ENCODE results near the gene C16orf96. TPM values are rescaled to one million over a fixed set of nuclear protein-coding genes. Genes with fewer than 3 reads are reported as not detected.
A peak's percentile ranks its signal among the peaks of the same experiment; 100 is the strongest.

The C16orf96 gene
- total and polyA plus RNA-seq, 2 of the 8 experiments (the other 6 are each of a cell fraction or from before 2014, with no cell fraction given) = 1.0 to 1.3 TPM

DNA sequence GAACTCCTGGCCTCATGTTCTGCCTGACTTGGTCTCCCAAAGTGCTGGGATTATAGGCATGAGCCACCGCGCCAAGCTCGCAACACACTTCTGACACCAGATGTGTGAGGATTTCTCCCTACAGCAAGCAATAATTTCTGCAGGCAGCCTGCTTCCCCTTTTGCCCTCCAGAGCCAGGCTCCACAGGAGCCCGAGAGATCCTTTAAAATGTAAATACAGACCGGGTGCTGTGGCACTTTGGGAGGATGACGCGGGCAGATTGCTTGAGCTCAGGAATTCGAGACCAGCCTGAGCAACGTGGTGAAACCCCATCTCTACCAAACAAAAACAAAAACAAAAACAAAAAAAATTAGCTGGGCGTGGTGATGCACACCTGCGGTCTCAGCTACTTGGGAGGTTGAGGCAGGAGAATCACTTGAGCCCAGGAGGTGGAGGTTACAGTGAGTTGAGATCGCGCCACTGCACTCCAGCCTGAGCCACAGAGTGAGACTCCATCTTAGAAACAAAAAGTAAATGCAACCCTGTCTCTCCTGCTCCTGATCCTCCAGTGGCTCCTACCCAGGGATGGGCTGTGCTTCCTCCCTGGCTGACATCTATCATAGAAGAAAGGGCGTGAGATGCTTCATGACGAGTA lies 14.7 kb downstream of the C16orf96 start:
- no peak overlapping the region for H3K14ac ChIP-seq (ENCODE audit: insufficient read length)
- H3K79me1 ChIP-seq (ENCODE audit: low read depth, low read length) = no peaks in the 10 kb centered on the region
- H2BK12ac ChIP-seq (ENCODE audit: low read depth, low read length) = peak overlapping the region; percentile 100
- H2AFZ ChIP-seq (ENCODE audit: low read length) = no peak overlapping the region
- peak overlapping the region; percentile 95 for H2BK5ac ChIP-seq (ENCODE audit: low read depth, low read length)
- CTCF ChIA-PET (ENCODE audit: partially characterized antibody) = interaction anchor here (0.6 to 8.9 kb wide), 10 partner anchors 9 to 79 kb away, joined by 3 to 143 read pairs (median 4); partner anchors contain the start of gene C16orf96
- peak overlapping the region; percentile 84; the same call in 1 of the 2 replicates for H2AK5ac ChIP-seq (ENCODE audit: low read depth, low read length)
- no peak overlapping the region for H3K4ac ChIP-seq (replicated peaks; ENCODE audit: insufficient read length, low read depth, low read length)
- H3K9ac ChIP-seq (replicated peaks in 1 of 4; ENCODE audit: extremely low read depth in 1 of 4, low read depth in 3 of 4, low read length in 3 of 4) = peak overlapping the region in 2 of 4 experiments; percentile 49 to 57; a peak in 4 of 7 replicates
- no peak overlapping the region for H3K56ac ChIP-seq (replicated peaks; ENCODE audit: insufficient read length, low read depth, low read length)
- H3K18ac ChIP-seq (ENCODE audit: extremely low read depth, low read length) = peak overlapping the region; percentile 93
- H3K36me3 ChIP-seq (ENCODE audit: control insufficient read depth in 2 of 4, insufficient read depth in 4 of 4, low read length in 3 of 4) = no peaks in the 10 kb centered on the region
- H3K23ac ChIP-seq (ENCODE audit: insufficient read length) = no peak overlapping the region
- peak overlapping the region; percentile 88; the same call in 1 of the 2 replicates for H4K8ac ChIP-seq (ENCODE audit: extremely low read depth, insufficient read depth, low read length)
- H4K5ac ChIP-seq (ENCODE audit: insufficient read length, low read depth, low read length) = peak overlapping the region; percentile 18
- no peaks in the 10 kb centered on the region for H3K79me2 ChIP-seq (ENCODE audit: control insufficient read depth in 1 of 2, insufficient read depth in 2 of 2, low read length in 2 of 2)
- H4K91ac ChIP-seq (replicated peaks; ENCODE audit: insufficient read length, low read length) = peak overlapping the region; percentile 75
- POLR2A ChIA-PET (ENCODE audit: partially characterized antibody) = interaction anchor here (0.8 to 2.1 kb wide), 14 partner anchors 10 to 53 kb away, joined by 3 to 9 read pairs (median 4); partner anchors contain the start of genes C16orf96, CDIP1 and UBALD1
- peak overlapping the region; percentile 39 to 56 for H3K4me2 ChIP-seq (ENCODE audit: insufficient read depth in 1 of 2, low read depth in 2 of 2, low read length in 2 of 2)
- peak overlapping the region; percentile 30 for H2BK120ac ChIP-seq (replicated peaks; ENCODE audit: low read depth, low read length)
- no peaks in the 10 kb centered on the region for H4K20me1 ChIP-seq (replicated peaks in 1 of 2; ENCODE audit: control insufficient read depth in 1 of 2, insufficient read depth in 2 of 2, low read length in 2 of 2)
- H2BK15ac ChIP-seq (ENCODE audit: low read length) = 0 out of 2 replicates have a peak overlapping the region, but pooled peaks have one; percentile 12
- DNase-seq (ENCODE audit: low read depth in 1 of 2, low spot score in 2 of 2) (peak; percentile 71 to 80), FAIRE-seq (peak; percentile 97)
- H3K4me1 ChIP-seq (replicated peaks in 1 of 4; ENCODE audit: control insufficient read depth in 3 of 4, insufficient read depth in 4 of 4, low read length in 3 of 4) = peaks cover 9 to 19% (median 11%) of the 10 kb centered on the region in 4 experiments
- H3K27me3 ChIP-seq (replicated peaks in 1 of 4; ENCODE audit: control insufficient read depth in 3 of 4, extremely low read depth in 1 of 4, insufficient read depth in 3 of 4, low read length in 3 of 4) = no peaks in the 10 kb centered on the region; a peak in 1 of 7 replicates
- 21% methylated on average over 15 of the region's 15 CpGs; no CpG with 5 or more reads in 1 of the 2 experiments for WGBS, 2 experiments (ENCODE audit: extremely low coverage in 1 of 2, insufficient coverage in 1 of 2, insufficient read length in 1 of 2, insufficient replicate concordance in 2 of 2, low coverage in 1 of 2, low lambda C conversion rate in 2 of 2, missing lambda C conversion rate in 1 of 2)
- no peaks in the 10 kb centered on the region for H3K23me2 ChIP-seq (ENCODE audit: low read depth, low read length)
- H3K27ac ChIP-seq (ENCODE audit: low read depth, low read length) = peak overlapping the region; percentile 76
- H3K4me3 ChIP-seq (ENCODE audit: extremely low read depth in 1 of 4, insufficient read depth in 2 of 4, low read depth in 3 of 4, low read length in 4 of 4) = peak overlapping the region in 1 of 4 experiments; percentile 41; a peak in 1 of 8 replicates
- H3K9me3 ChIP-seq (ENCODE audit: insufficient read depth in 2 of 2, low read depth in 1 of 2, low read length in 1 of 2) = no peaks in the 10 kb centered on the region
- peak overlapping the region; percentile 99 for H2BK20ac ChIP-seq (ENCODE audit: low read length)
- TF ChIP-seq ZNF274 (IDR thresholded peaks at IDR 0.05; ENCODE audit: borderline replicate concordance, extremely low read depth, low read length) (no peak), CHD2 (IDR thresholded peaks at IDR 0.05; ENCODE audit: low read length) (no peak), RBBP5 (IDR thresholded peaks at IDR 0.05; ENCODE audit: borderline replicate concordance, low read depth, low read length) (peak; percentile 52; the same call in 1 of the 2 replicates), RNF2 (IDR thresholded peaks at IDR 0.05; ENCODE audit: borderline replicate concordance, low read depth, low read length, missing control alignments, poor library complexity, severe bottlenecking) (no peak), POLR2AphosphoS5 (IDR thresholded peaks at IDR 0.05; ENCODE audit: low read depth, low read length) (peak; percentile 36; the same call in 1 of the 2 replicates), BCL11A (IDR thresholded peaks at IDR 0.05; ENCODE audit: low read depth in 2 of 2, low read length in 2 of 2) (no peak), CBX8 (IDR thresholded peaks at IDR 0.05; ENCODE audit: borderline replicate concordance, low read depth, low read length) (no peak), NRF1 (IDR thresholded peaks at IDR 0.05; ENCODE audit: low read depth, low read length) (no peak), POU5F1 (IDR thresholded peaks at IDR 0.05; ENCODE audit: low read depth, low read length) (peak; percentile 57; the same call in 1 of the 2 replicates)
- TF ChIP-seq, protein P1, sequence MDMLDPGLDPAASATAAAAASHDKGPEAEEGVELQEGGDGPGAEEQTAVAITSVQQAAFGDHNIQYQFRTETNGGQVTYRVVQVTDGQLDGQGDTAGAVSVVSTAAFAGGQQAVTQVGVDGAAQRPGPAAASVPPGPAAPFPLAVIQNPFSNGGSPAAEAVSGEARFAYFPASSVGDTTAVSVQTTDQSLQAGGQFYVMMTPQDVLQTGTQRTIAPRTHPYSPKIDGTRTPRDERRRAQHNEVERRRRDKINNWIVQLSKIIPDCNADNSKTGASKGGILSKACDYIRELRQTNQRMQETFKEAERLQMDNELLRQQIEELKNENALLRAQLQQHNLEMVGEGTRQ (IDR thresholded peaks at IDR 0.05; ENCODE audit: low read length) = no peak

Data from H1 (cell line).